Kidney (tissue), 14 donors: Measurements from ENCODE around the gene MED29. TPM values are rescaled to one million over a fixed set of nuclear protein-coding genes. Genes with fewer than 3 reads are reported as not detected.

Experiments used
- DNase-seq, 5 donors: peaks; one replicate each; pipeline ENCODE4 v3.0.0-alpha.2; 2013 to 2020
- FAIRE-seq: peaks from 2 replicates; lab custom pipeline; 2012; peaks lifted over from hg19 to GRCh38; lab: Jason Lieb, UNC
- H3K27ac ChIP-seq, 2 donors: one replicate each; pipeline ENCODE4 v1.7.0; 2013; ENCODE audit warnings: low read depth in 2 of 2, low read length in 2 of 2, inconsistent platforms in 1 of 2
- H3K27me3 ChIP-seq: one replicate; pipeline ENCODE4 v1.7.1; 2013; ENCODE audit warnings: low read length, inconsistent platforms; ENCODE audit not compliant: control insufficient read depth, insufficient read depth
- H3K36me3 ChIP-seq, 3 donors: one replicate each; pipeline versions ENCODE4 v1.7.0 to v1.7.1; 2013; ENCODE audit warnings: low read length in 3 of 3, control low read depth in 1 of 3, inconsistent platforms in 1 of 3; ENCODE audit not compliant: insufficient read depth in 3 of 3, control insufficient read depth in 2 of 3
- H3K4me1 ChIP-seq, 3 donors: one replicate each; pipeline versions ENCODE4 v1.7.0 to v1.7.1; 2013; ENCODE audit warnings: low read length in 3 of 3, inconsistent platforms in 1 of 3, low read depth in 1 of 3; ENCODE audit not compliant: control insufficient read depth in 2 of 3, insufficient read depth in 2 of 3
- H3K4me3 ChIP-seq, 3 donors: one replicate each; pipeline versions ENCODE4 v1.7.0 to v1.8.1; 2013; ENCODE audit warnings: low read length in 3 of 3, control low read depth in 1 of 3, inconsistent platforms in 1 of 3
- H3K9ac ChIP-seq, 3 donors: one replicate each; pipeline versions ENCODE4 v1.7.0 to v1.7.1; 2013; ENCODE audit warnings: low read length in 3 of 3, control low read depth in 1 of 3, inconsistent platforms in 1 of 3
- H3K9me3 ChIP-seq, 3 donors: one replicate each; pipeline versions ENCODE4 v1.7.0 to v1.7.1; 2013; ENCODE audit warnings: low read length in 3 of 3, control low read depth in 1 of 3, inconsistent platforms in 1 of 3; ENCODE audit not compliant: control insufficient read depth in 2 of 3, insufficient read depth in 1 of 3
- intact Hi-C: fragments of 100-400 bp; cut with DNase I; formaldehyde crosslinking; loops from one replicate; pipeline ENCODE4 v1.11.1; 2022
- polyA plus RNA-seq: library from polyadenylated mRNA; stranded (reverse); fragments of 350-450 nt; fragmentation: Illumina TruSeq; extraction: RNeasy Lipid Tissue Mini Kit (QIAGEN cat#74804); gene quantifications from one replicate; pipeline ENCODE4 v1.2.3, GENCODE V29; 2014; ENCODE audit warnings: low read depth, low replicate concordance; ENCODE audit not compliant: insufficient read depth
- total RNA-seq: library from RNA; stranded (reverse); fragmentation: NEBNext Ultra II Directional; extraction: Animal tissue kit (Norgen Biotek cat#: 25700); gene quantifications from one replicate; pipeline ENCODE4 v1.2.1, GENCODE V29; 2021
- TF ChIP-seq, protein P1 (sequence below): IDR thresholded peaks from 3 replicates; pipeline ENCODE4 v1.5.1; 2012; ENCODE audit warnings: mild to moderate bottlenecking, moderate library complexity, borderline replicate concordance; ENCODE audit not compliant: insufficient read depth; ENCODE audit errors: extremely low read depth
- donor health status: control.
- donor health status: control.
- donor health status: control.
- donor health status: control.
- donor health status: control.
- donor health status: DM: yes; HTN: yes; CAD: no.
- donor health status: Normal renal cell carcinoma (clear cell type).

Gene MED29
- total and polyA plus RNA-seq, 2 donors from 2014 or later, result 32.4 to 50.4 TPM

- DNase-seq, result no peak
- Histone ChIP-seq H3K9me3 (no peaks in the 10 kb centered on the region), H3K27ac (no peak overlapping the region), H3K4me1 (peaks cover 0 to 19% (median 14%) of the 10 kb centered on the region in 3 donors), H3K36me3 (peaks cover 7 to 24% (median 9%) of the 10 kb centered on the region in 3 donors), H3K27me3 (no peaks in the 10 kb centered on the region), H3K4me3 (no peak overlapping the region), H3K9ac (no peak overlapping the region)
- TF ChIP-seq, protein P1, sequence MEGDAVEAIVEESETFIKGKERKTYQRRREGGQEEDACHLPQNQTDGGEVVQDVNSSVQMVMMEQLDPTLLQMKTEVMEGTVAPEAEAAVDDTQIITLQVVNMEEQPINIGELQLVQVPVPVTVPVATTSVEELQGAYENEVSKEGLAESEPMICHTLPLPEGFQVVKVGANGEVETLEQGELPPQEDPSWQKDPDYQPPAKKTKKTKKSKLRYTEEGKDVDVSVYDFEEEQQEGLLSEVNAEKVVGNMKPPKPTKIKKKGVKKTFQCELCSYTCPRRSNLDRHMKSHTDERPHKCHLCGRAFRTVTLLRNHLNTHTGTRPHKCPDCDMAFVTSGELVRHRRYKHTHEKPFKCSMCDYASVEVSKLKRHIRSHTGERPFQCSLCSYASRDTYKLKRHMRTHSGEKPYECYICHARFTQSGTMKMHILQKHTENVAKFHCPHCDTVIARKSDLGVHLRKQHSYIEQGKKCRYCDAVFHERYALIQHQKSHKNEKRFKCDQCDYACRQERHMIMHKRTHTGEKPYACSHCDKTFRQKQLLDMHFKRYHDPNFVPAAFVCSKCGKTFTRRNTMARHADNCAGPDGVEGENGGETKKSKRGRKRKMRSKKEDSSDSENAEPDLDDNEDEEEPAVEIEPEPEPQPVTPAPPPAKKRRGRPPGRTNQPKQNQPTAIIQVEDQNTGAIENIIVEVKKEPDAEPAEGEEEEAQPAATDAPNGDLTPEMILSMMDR, result no peak
- FAIRE-seq, result no peak
- intact Hi-C loops, result no loop called here
These were observed 42.4 kb downstream of the MED29 start for GRCh38 chr19:39433480-39434079.

- Histone ChIP-seq H3K36me3 (peaks cover 7 to 24% (median 9%) of the 10 kb centered on the region in 3 donors), H3K27me3 (no peaks in the 10 kb centered on the region), H3K9ac (peak overlapping the region in 1 of 3 donors; percentile 94), H3K4me3 (peak overlapping the region in 2 of 3 donors; percentile 91 to 97), H3K9me3 (no peaks in the 10 kb centered on the region), H3K27ac (no peak overlapping the region), H3K4me1 (peaks cover 0 to 17% (median 12%) of the 10 kb centered on the region in 3 donors)
- FAIRE-seq (no peak), DNase-seq (no peak)
- TF ChIP-seq, protein P1, result no peak
- intact Hi-C loops, result no loop called here
These were observed 43.2 kb downstream of the MED29 start for GRCh38 chr19:39434123-39435076.

- H3K4me3 ChIP-seq, result peak within 1 kb of the TSS; percentile 91 to 97 (median 94)
- peak within 1 kb of the TSS; percentile 73 to 77 for H3K27ac ChIP-seq
- no peaks in the 10 kb centered on the region for H3K9me3 ChIP-seq
- intact Hi-C loops, result no loop called here
- FAIRE-seq (peak; percentile 29), DNase-seq (peak; percentile 99 to 100 (median 99))
- H3K27me3 ChIP-seq, result no peaks in the 10 kb centered on the region
- H3K4me1 ChIP-seq, result peaks cover 0 to 17% (median 12%) of the 10 kb centered on the region in 3 donors
- peaks cover 7 to 24% (median 9%) of the 10 kb centered on the region in 3 donors for H3K36me3 ChIP-seq
- peak within 1 kb of the TSS; percentile 83 to 95 (median 94) for H3K9ac ChIP-seq
- TF ChIP-seq, protein P1, result no peak
These were observed 44.5 kb downstream of the MED29 start, which contains the start of gene RPS16 for GRCh38 chr19:39435499-39436349. Gene RPS16, minus strand, starts transcription at chr19:39435949. Its CDS starts 54 bp downstream, at chr19:39435895.
